GM18505 (cell line): ENCODE measurements around the gene ABR.

Experiments used
- ATAC-seq: cut with Tn5 transposase; IDR thresholded peaks from one replicate; pipeline ENCODE4 v1.9.1; 2021; ENCODE audit not compliant: unreplicated experiment
- POLR2A ChIP-seq: IDR thresholded peaks from 4 replicates; pipeline ENCODE4 v1.6.1; 2011; ENCODE audit warnings: borderline replicate concordance; ENCODE audit not compliant: insufficient read depth, insufficient read length; ENCODE audit errors: extremely low read depth

The ABR gene

GRCh38 chr17:953767-954166, 226.0 kb downstream of the ABR start:
- no peak for TF ChIP-seq POLR2A

More at GRCh38 chr17:953767-954166, 226.0 kb downstream of the ABR start:
- ATAC-seq: no peak
